ENCODE data around the gene RABAC1.
A peak's percentile ranks its signal among the peaks of the same experiment; 100 is the strongest.

RABAC1 gene

DNA sequence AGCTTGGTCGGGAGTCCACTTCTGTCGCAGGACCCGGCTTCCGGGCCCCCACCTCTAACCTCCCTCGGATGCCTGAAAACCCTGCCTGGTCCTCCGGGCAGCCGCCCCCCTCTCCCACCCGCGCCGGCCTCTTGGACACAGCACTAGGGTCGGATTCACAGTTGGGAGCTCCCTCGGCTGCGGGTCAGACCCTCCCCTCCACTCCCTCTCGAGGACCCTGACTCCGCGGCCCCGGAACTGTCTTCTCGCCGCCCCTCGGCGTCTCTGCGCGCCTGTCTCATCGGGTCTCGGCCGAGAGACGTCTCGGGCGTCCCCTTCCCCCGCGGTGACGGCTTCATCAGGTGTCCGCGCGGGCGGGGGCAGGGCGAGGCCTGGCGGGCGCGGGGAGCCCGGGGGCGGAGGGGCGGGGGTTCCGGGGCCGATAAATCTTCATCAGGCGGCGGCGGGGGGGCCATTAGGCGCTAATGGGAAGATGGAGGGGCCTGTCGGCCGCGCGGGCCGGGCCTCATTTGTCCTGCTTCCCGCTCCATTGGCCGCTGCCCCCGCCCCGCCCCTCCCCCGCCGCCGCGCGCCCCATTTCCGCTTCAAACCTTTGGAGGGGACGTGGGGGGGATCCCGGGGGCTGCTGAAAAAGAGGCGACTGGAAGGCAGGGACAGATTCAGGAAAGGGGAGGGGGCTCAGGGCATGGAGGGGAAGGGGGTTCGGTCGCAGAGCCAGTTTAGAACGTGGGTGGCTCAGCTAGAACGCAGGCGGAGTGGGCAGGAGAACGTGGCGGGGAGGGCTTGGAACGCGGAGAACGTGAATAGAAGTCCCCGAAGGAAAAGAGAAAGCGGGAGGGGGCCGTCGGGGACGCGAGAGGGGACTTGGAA, 19.0 kb downstream of the RABAC1 start:
- TF ChIP-seq, protein P1, sequence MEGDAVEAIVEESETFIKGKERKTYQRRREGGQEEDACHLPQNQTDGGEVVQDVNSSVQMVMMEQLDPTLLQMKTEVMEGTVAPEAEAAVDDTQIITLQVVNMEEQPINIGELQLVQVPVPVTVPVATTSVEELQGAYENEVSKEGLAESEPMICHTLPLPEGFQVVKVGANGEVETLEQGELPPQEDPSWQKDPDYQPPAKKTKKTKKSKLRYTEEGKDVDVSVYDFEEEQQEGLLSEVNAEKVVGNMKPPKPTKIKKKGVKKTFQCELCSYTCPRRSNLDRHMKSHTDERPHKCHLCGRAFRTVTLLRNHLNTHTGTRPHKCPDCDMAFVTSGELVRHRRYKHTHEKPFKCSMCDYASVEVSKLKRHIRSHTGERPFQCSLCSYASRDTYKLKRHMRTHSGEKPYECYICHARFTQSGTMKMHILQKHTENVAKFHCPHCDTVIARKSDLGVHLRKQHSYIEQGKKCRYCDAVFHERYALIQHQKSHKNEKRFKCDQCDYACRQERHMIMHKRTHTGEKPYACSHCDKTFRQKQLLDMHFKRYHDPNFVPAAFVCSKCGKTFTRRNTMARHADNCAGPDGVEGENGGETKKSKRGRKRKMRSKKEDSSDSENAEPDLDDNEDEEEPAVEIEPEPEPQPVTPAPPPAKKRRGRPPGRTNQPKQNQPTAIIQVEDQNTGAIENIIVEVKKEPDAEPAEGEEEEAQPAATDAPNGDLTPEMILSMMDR (IDR thresholded peaks at IDR 0.05) = no peak

DNA sequence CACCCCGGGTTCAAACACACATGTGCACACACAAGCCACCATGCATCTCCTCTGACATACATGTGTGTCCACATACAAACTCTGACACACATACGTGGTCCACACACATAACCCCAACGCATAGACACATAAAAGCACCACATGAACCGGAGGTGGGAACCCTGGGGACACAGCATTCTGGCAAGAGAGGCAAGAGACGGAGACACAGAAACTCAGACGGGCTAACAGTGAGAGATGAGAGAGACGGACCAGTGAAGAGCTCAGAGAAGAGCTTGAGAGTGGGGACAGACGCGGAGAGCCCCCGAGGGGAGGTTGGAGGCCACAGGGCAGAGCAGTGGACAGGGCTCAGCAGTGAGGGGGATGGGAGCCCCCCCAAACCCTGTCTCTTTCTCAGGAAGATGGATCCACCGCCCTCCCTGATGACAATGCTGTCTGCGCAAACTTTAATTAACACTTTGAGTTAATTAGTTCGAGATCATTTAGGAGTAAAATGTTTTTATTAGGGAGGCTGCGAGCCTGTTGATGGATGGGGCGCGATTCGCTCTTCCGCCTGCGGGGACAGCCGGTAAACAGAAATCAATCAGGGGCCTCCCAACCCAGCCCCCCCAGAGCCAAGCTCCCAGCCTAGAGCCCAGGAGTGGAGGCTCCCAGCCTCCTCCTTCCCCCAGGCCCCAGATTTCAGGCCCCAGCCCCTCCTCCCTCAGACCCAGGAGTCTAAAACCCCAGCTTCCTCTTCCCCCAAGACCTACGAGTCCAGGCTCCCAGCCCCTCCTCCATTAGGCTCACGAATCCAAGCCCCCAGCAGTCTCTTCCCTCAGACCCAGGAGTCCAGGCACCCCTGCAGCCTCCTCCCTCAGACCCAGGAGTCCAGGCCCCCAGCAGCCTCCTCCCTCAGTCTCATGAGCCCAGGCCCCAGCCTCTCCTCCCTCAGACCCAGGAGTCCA, 21.3 kb downstream of the RABAC1 start:
- TF ChIP-seq, protein P1 (IDR thresholded peaks at IDR 0.05) = no peak

GRCh38 chr19:41936961-41937360, 22.2 kb downstream of the RABAC1 start:
- TF ChIP-seq, protein P1 (IDR thresholded peaks at IDR 0.05) = no peak

- TF ChIP-seq, protein P1 (IDR thresholded peaks at IDR 0.05) = no peak
Observed at GRCh38 chr19:41936416-41936850, 22.7 kb downstream of the RABAC1 start.

DNA sequence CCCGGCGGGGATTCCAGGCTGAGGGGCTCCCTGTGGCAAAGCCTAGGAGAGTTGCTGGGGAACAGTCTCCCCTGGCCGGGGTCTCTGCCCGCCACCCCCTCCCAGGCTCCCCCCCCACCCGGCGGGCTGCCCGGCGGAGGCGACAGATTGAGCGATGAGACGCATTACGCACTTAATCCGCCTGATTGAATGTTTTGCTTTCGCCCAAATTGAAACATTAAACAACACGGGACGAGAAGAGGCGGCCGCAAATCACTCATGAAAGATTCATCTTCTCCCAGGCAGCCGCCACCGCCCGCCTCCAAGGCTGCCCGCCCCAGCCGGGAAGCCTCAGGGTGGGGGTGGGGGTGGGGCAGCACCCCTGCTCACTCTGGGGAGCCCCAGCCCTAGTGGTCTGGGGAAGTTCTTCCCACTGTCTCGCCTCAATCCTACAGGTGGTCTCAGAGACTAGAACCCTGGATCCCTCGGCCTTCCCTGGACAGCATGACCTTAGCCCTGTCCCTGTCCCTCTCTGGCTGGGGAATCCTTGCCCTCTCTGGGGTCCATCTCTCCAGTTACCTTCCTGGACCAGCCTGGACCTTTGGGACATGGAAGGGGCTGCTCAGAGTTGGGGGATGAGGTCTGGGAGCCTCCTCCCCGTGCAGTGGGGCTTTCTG, 23.2 kb downstream of the RABAC1 start:
- TF ChIP-seq, protein P1 (IDR thresholded peaks at IDR 0.05) = no peak

DNA sequence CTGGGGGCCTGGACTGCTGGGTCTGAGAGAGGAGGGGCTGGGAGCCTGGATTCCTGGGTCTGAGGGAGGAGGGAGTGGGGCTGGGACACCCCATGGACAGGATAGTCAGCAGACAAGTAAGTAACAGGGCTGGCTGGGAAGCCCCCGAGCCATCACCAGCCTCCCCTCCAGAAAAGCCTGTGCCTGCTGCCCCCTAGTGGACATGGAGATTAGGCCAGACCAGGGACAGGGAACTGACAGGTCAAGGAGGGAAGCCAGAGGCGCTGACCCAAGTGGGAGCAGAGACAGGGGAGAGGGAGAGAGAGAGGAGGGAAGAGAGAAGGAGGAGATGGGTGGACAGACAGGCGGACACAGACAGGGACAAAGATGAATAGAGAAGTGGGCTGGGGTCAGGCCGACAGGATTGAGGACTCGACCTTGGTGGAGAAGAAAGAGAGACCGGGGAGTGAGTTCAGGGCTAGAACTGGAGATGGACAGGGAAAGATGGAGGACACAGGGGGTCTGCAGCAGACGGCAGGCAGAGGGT, 24.2 kb downstream of the RABAC1 start:
- TF ChIP-seq, protein P1 (IDR thresholded peaks at IDR 0.05) = peak; percentile 69
